Posterior vena cava (tissue), 2 donors: ENCODE measurements around the gene MINDY1. TPM values are rescaled to one million over a fixed set of nuclear protein-coding genes. Genes with fewer than 3 reads are reported as not detected.
A peak's percentile ranks its signal among the peaks of the same experiment; 100 is the strongest.

Experiments
- DNase-seq: peaks from one replicate; pipeline ENCODE4 v3.0.0-alpha.2; 2020; ENCODE audit warnings: low spot score
- intact Hi-C, 2 donors: fragments of 100-400 bp; cut with DNase I; formaldehyde crosslinking; loops; one replicate each; pipeline versions ENCODE4 v1.14.1 to v1.14.2; 2022 to 2023
- total RNA-seq, 2 donors: library from RNA; stranded (reverse); fragmentation: NEBNext Ultra II Directional; extraction: Animal tissue kit (Norgen Biotek cat#: 25700); gene quantifications; one replicate each; pipeline ENCODE4 v1.2.1, GENCODE V29; 2021
- donor health status: DM: yes; HTN: yes; CAD: no.
- donor health status: DM: yes; HTN: yes; CAD: no.

The MINDY1 gene
- total RNA-seq, 2 donors from 2014 or later: 17.3 to 17.8 TPM

DNA sequence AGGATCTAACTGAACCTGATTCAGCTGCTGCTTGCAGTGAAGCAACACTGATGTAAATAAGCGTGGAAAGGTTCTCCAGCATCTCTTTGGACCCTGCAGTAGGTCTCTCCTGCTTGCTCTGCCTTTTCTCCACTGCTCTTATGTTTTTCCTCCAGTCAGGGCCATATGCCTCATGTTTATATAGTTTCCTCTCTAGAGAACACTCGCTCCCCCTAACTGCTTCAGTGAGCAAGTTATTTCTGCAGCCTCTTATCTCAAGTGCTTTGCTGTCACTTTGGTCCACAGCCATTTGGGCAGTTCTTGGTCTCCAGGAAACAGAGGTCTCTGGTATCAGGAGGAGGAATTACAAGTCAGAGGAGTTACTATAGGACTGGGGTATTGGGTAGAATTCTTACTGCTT lies 6.8 kb upstream of the MINDY1 start:
- intact Hi-C loops: no loop called here
- DNase-seq: no peak

DNA sequence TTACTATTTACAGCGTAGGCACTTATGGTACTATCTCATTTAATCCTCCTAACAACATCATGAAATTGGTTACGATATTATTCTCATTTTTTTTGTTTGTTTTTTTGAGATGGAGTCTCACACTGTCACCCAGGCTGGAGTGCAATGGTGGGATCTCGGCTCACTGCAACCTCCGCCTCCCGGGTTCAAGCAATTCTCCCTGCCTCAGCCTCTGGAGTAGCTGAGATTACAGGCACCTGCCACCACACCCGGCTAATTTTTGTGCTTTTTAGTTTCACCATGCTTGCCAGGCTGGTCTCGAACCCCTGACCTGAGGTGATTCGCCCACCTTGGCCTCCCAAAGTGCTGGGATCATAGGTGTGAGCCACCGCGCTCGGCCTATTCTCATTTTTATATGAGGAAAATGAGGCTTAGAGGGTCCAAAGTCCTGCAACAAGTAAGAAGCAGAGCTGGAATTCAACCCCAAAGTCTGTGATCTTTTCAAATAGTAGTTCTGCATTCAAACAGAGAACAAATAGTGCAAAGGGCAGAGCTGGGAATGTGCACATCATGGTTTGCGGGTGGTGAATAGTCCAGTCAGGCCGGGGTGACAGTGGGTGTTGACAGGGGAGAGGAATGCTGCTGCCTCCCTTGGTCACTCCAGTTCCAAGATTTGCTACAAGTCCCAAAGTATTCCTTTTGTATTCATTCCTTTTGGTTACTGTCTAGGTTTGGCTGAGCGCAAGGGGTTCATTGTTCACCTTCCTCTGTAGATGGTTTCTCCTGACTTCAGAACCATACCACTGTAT lies 6.2 kb upstream of the MINDY1 start:
- intact Hi-C loops: no loop called here
- no peak for DNase-seq

DNA sequence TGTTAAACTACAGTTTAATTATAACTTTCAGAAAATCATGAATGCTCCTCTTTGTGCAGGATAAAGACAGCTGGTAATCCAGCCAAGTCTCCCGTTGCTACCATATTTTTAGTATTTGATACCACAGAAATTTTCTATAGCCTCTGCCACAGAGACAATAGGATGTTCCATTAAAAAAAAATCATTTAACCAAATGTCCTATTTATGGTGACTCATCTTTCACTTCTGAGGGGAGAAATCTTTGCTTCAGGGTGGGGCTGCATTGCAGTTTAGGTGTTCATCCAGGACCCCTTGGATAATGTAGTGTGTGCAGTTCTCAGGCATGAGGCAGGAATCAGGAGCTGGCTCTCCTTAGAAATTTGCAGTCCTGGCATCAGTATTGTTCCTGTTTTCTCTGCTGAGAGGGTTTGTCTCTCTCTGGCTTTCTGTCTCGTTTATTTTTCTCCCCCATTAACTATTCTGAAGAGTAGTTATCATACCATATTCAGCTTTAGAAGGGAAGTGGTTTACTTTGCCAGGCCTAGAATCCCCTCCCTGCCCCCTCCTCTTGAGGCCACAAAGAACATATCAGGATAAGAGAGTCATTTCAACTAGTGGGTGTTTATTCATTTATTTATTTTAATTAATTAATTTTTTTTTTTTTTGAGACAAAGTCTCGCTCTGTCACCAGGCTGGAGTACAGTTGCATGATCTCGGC lies 4.6 kb upstream of the MINDY1 start:
- intact Hi-C loops: loop anchor here in 1 of 2 donors (2.0 kb wide), 1 partner anchor 13 kb away; no protein-coding TSS in a partner anchor
- no peak for DNase-seq

DNA sequence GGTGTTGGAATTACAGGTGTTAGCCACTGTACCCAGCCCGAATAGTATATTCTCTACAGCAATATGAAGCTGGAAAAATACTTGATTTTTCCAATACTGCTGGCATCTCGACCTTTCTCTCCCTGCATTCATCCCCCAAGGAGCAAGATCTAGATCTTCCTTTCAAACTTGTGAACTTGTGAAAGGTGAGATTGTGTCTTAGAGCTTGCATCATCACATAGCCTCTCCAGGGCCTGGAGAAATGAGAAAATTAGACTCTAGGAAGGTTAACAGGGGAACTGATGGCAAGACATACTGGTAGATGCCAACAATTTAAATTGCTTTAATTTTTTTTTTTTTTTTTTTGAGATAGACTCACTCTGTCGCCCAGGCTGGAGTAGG lies 3.6 kb upstream of the MINDY1 start:
- intact Hi-C loops: loop anchor here in 1 of 2 donors (2.0 kb wide), 1 partner anchor 14 kb away; no protein-coding TSS in a partner anchor
- no peak for DNase-seq

DNA sequence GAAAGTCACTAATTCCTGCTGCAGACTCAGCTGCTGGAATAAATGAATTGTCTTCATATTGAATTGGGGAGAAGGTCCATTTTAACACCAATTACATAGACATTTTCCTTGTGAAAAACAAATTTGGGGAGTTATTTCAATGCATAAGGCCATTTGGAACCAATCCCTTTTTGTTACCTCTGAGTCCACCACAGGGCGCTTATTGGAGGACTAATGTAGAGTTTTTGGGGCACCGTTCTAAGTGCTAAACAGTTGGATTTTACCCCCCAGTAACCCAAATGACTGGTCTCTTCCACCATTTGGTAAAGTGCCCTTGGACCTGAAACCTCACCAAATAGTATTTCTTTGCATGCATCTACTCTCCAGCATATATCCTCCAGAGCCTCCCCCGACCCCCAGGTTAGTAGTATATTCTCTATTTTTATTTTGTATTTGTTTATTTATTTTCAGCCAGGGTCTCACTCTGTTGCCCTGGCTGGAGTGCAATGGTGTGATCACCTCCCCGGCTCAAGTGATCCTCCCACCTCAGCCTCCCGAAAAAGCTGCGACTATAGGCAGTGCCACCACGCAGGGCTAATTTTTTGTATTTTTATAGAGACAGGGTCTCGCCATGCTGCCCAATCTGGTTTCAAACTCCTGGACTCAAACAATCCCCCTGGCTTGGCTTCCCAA lies 3.1 kb upstream of the MINDY1 start:
- DNase-seq: no peak
- intact Hi-C loops: loop anchor here in 1 of 2 donors (2.0 kb wide), 1 partner anchor 15 kb away; no protein-coding TSS in a partner anchor

DNA sequence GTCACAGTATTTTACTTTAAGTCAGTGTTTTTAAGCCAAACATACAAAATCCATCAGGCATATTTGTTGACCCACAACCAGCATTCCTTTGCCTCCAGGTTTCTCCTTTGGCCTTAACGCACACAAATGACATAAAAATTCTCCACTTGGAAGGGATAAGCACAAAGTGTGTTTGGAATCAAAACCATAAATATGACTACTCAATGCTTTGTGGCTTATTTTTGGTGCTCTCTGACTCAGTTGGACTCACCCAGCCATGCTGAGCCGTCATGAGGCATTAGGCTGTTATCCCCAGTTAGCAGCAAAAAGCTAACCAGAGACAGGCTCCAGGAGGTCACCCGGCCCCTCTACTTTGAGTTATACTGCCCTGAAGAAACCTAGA lies 2.5 kb upstream of the MINDY1 start:
- DNase-seq: peak; percentile 37

DNA sequence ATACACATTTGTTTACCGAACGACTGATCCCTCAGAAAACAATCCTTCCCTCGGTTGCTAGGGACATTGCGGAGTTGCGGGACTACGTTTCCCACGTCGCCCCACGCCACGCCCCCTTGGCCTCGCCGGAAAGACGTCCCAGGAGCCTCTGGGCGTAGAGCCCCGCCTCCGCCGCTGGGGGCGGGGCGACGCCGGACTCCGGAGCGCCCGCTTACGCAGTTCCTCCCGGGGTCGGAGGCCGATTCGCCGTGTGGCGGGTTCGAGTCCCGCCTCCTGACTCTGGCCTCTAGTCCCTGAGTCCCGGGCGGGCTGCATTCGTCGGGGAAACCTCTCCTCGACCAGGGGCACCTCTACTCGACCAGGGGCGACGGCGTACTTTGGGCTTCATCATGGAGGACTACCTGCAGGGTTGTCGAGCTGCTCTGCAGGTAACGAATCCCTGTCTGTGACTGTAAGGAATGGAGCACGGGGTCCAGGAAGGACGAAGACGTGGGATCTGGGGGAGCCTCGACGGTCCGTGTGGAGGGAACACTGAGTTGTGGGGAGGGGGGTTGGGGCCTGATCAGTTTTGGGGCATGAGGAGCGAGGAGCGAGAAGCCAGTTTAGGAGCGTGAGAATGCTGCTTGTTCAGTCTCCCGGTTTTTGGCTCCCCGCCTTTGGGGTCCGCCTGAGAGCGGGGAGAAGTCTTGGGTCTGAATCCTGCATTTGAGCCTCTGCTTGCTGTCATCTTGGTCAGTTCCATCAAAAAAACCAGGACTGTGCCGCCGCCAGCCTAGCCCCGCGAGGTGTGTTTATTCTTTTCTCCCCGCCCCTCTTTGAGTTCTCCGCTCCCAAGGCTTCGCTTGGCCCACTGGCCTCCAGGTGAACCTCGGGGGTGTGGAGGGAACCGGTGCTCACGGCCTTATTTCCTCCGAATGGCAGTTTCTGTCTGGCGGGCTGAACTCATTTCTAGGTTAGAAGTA lies 1.8 kb upstream of the MINDY1 start, which contains the start of gene PRUNE1:
TSS of gene PRUNE1 (plus strand) at position 206 of the 962 bp plus-strand sequence. CDS start at position 390, 184 bp downstream.
- peak; percentile 99 for DNase-seq
- intact Hi-C loops: no loop called here

More for the DNA sequence above, 2.5 kb upstream of the MINDY1 start:
- intact Hi-C loops: no loop called here

DNA sequence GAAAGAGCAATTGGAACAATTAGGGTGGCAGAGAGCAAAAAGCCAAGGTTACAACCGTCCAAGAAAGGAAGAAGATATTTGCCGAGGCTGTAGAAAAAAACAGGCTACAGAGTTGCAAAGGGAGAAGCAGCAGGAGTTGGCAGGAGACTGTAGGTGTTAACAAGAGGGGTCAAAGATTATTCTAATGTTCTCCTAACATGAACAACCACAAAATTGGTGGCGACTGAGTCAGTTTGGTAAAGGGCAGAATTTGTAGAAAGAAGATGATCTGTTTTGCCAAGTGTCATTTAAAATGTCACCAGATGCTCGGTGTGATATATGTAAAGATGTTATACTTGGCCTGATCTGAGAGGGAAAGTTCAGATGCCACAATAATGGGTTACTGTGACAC lies 1.1 kb upstream of the MINDY1 start:
- DNase-seq: no peak
- intact Hi-C loops: no loop called here

DNA sequence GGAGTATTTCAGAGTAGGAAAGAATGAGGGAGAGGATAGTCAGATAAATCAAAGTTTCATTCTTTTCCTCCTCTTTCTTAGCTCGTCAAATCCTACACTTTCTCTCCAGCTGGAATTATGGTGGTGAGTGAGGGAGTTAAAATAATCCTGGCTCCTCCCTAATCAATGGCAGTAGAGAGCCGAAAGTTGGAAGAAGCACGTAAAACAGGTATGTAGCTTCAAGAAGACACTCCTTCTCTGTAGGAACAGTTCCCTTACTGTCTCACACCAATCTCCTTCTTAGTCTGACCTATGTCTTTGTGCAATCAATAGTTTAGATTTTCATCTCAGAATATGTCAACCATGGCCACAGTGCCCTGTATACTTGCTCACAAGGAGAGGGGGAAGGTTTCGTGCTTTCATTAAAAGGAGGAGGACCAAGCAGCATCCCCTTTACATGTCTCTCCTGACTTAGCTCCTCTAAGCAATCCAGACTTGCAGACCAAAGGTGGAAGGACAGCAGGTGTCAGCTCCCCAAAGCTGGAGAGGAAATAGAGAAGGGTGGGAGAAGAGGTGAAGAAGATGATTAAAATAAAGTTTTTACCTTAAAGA lies 878 bp downstream of the MINDY1 start:
- no peak for DNase-seq
- intact Hi-C loops: no loop called here

DNA sequence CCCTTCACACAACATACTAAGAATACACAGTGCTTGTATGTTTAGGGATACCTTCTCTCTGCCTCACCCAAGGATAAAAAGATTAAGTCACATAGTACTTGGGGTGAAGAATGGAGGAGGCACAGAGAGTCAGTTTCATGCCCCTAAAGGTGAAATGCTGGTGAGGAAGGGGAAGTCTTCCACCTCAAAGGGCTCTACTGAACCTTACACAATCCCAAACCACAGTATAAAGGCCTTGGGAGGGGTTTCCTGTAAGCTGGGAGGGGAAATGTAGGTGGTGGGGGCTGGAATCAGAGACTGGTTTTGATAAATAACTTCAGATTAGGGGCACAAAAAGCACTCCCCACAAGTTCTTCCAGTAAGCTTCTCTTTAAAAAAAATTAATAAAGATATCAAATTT lies 3.5 kb downstream of the MINDY1 start:
- intact Hi-C loops: no loop called here
- DNase-seq: no peak

DNA sequence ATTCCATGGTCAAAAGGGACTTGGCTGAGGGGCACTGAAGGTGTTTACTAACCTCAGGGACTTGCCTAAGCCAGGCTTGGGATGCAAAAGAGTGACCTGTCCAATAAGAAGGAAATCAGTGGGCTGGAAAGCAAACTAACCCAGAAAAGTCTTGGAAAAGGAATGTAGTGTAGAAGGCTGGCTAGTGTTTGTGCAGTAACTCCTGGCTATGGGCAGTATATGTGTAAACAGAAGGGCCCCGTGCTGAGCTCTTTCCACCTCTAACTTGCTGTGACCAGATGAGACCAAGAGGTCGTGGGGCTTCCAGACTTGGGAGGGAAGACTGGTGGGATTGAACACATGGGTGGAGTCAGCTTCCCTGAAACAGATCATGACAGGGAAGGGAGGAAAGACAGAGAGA lies 4.1 kb downstream of the MINDY1 start:
- intact Hi-C loops: no loop called here
- no peak for DNase-seq

DNA sequence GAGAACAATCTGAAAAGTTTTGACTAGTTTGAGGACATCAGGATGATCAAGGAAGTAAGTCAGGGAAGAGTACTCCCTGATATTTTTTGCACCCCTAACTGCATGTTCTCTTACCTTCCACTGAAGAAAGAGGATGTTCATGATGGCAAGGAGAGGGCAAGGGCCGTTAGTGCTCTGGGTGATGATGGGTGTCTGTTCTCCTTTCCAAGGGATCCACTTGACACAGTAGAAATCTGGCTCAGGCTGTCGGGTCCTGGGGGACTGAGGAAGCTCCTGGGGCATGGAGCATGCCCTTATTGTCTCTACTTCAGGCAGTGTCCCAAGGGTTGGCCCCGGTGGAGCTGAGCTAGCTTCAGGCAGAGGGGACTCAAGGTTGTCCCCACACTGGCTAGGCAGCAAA lies 4.7 kb downstream of the MINDY1 start:
- intact Hi-C loops: no loop called here

DNA sequence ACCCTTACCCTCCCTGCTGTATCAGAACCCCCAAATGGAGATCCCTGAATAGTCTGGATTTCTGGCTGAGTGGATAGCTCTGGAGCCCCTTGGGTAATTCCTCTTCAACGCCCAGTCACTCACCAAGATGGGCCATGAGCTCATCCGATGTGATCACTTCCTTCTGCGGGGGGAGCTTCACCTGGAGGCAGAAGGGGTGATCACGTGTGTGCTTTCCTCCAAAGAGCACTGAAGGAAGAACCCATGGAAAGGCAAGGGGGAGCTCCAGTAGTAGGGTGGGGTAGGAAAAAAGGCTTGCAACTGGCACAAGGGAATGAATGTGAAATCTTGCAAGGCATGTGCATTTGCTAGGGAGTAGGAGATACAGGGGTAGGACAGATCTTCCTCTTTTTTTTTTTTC lies 5.1 kb downstream of the MINDY1 start:
- intact Hi-C loops: no loop called here
- no peak for DNase-seq

More for the DNA sequence above, 4.7 kb downstream of the MINDY1 start:
- no peak for DNase-seq

DNA sequence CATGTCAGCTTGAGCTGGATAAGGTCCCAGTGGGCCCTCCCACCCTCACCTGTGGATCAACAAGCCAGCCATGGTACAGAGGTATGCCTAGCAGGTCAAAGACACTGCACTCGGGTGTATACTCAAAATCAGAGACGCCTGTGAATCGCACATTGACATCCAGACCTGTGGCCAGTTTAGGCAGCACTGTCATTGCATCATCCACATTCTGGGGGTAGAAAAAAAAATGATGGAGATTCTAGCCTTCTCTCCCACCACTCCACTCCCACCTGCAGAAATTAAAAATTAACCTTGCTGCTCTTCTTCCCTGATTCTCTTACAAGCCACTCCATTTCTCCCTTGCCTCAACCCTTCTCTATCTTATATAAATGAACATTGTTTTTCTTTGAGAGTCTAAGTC lies 6.3 kb downstream of the MINDY1 start:
- intact Hi-C loops: no loop called here
- DNase-seq: no peak

DNA sequence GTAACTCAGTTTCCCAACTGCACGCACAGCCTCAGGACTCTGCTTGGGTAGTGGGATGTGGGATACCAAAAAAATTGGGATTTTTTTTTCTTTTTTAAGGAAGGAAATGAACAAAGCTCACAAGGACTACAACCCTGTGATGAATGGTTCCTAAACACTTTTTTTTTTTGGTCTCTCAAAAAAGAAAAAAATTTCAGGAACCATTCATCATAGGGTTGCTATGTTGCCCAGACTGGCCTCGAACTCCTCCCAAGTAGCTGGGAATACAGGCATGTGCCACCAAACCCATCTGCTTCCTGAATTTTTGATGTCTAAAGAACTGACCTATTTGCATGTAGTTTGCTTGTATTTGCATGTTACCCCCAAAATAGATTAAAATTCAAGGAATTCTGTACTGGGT lies 6.8 kb downstream of the MINDY1 start:
- no peak for DNase-seq
- intact Hi-C loops: no loop called here

DNA sequence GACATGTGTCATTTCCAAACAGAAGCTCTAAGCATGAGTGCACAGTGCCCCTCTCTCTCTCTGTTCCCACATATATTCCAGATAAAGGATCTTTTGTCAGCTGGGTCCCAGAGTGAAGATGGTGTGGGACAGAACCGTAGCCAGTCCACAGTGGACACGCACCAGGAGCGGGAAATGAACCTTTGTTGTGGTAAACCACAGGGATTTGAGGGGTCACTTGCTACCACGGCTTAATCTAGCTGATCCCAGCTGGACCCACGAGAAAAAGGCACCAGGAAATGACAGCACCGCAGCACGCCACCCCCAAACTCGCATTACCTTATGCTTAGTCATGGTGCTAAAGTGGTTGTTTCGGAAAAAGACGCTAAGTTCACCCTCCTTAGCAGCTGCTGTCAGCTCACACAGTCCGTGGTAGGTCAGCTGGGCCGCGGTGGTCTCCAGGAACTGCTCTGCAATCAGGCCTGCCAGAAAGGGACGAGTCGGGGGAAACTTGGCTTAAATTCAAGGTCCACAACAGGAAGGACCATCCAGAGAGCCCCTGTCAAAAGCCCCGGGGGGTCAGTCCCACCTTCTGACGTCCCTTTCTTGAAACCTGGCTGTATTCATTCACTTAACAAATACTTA lies 7.5 kb downstream of the MINDY1 start:
- intact Hi-C loops: no loop called here
- peak; percentile 16 for DNase-seq

DNA sequence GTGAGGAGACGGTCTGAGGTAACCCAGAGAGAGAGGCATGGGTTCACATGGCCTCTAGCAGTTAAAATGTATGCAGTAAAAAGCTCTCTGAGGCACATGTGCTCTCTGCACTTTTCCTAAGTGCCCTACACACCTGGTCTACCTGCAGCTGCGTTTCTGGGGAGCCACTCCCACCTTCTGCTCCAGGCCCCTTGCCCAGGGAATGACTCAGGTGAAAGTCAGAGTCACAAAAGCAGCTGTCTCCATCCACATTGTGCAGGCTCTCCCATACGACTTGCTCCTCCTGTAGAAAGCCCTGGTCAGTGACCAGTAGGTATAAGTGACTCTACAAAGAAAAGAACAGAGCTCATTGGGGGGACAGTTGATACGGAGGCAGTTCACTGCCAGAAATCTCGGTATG lies 8.8 kb downstream of the MINDY1 start:
- no peak for DNase-seq
- intact Hi-C loops: no loop called here

DNA sequence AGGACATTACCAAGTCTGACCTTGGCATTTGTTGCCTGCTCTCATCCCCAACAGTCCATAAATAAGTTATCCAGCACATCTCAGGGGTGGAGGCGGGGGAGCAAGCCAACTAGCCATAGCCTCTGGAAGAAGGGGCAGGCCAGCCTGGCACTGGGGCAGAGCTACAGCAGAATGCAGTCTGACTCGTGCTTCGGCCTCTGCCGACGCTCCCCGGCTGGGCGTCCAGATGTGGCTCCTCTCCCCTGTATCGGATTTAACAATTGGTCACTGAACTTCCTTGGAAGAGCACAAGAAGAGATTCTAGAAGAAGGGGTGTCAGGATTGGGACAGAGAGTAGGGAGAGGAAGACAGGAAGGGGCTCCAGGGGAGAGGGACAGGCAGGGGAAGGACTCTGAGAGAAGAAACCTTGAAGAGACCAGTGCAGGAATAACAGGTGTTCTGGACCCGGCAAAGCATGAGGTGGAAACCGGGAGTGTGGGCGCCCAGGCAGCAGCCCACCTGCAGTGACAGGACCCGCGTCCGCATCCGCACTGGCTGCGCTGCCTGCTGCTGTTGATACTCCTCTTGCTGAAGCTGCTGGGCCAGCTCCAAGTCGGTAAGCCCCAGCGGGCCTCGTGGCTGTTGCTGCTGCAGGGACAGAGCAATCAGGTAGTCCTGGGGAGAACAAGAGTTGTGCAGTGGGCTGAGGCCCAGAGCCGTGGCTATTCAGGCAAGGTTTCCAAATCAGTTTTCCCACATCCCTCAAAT lies 9.4 kb downstream of the MINDY1 start:
- intact Hi-C loops: no loop called here
- DNase-seq: no peak
